HepG2 (cell line): Measurements from ENCODE around the gene SCNM1. TPM values are rescaled to one million over a fixed set of nuclear protein-coding genes. Genes with fewer than 3 reads are reported as not detected.

ENCODE experiments used
- ATAC-seq: fragments of 200-7000 bp; cut with Tn5 transposase; 3 replicates; pipeline ENCODE4 v1.9.1; 2020; ENCODE audit warnings: mild to moderate bottlenecking, moderate library complexity
- BruUV-seq: library from RNA; stranded (reverse); fragments of 400-500 nt; replicated peaks from 2 replicates; lab custom pipeline; 2021; lab: Mats Ljungman, UMichigan
- CTCF ChIA-PET: fragments of 300-600 bp; formaldehyde crosslinking; extraction: SDS; loops from one replicate; lab custom pipeline; 2021; ENCODE audit warnings: low total read pairs, inconsistent platforms, low intra/inter-chr PET ratio; lab: Yijun Ruan, JAX
- POLR2A ChIA-PET: fragments of 350-600 bp; sonication (Branson Sonifier 250); formaldehyde crosslinking; loops from one replicate; lab custom pipeline; 2020; ENCODE audit warnings: antibody characterized with exemption, inconsistent platforms; lab: Yijun Ruan, JAX
- DNase-seq: peaks from one replicate; pipeline ENCODE4 v3.0.0-alpha.2; 2015; ENCODE audit warnings: low spot score
- FAIRE-seq: peaks from 3 replicates; lab custom pipeline; 2011; peaks lifted over from hg19 to GRCh38; lab: Jason Lieb, UNC
- H2AFZ ChIP-seq: one replicate; pipeline ENCODE4 v1.6.1; 2011; ENCODE audit warnings: low read length, inconsistent platforms
- H3K27ac ChIP-seq: fragments of 300-600 bp; 3 replicates; pipeline ENCODE4 v1.8.0; 2011; ENCODE audit warnings: mixed run types, mild to moderate bottlenecking, mixed read lengths, low read length, inconsistent platforms; ENCODE audit not compliant: insufficient read depth; ENCODE audit errors: extremely low read length
- H3K27me3 ChIP-seq, 2 experiments: fragments of 200-600 bp in 1 of 2; 2 replicates in 1 of 2; 3 replicates in 1 of 2; pipeline versions ENCODE4 v1.6.0 to v1.8.0; 2011; ENCODE audit warnings: low read length in 2 of 2, mild to moderate bottlenecking in 2 of 2, moderate library complexity in 2 of 2, inconsistent platforms in 1 of 2; ENCODE audit not compliant: insufficient read depth in 2 of 2, control insufficient read depth in 1 of 2
- H3K36me3 ChIP-seq, 2 experiments: fragments of 200-600 bp in 1 of 2; replicated peaks in 1 of 2; 2 replicates in 1 of 2; 3 replicates in 1 of 2; pipeline versions ENCODE4 v1.5.1 to v1.8.0; 2011; ENCODE audit warnings: low read length in 2 of 2, inconsistent platforms in 1 of 2; ENCODE audit not compliant: insufficient read depth in 2 of 2, control insufficient read depth in 1 of 2
- H3K4me1 ChIP-seq: 2 replicates; pipeline ENCODE4 v1.5.1; 2012; ENCODE audit warnings: low read length, inconsistent platforms; ENCODE audit not compliant: insufficient read depth
- H3K4me2 ChIP-seq: 2 replicates; pipeline ENCODE4 v1.6.0; 2011; ENCODE audit warnings: low read depth, low read length, inconsistent platforms
- H3K4me3 ChIP-seq, 3 experiments: fragments of 200-600 bp in 1 of 3; sonication (generic), shearing (Covaris generic) in 1 of 3; replicated peaks in 1 of 3; 2 replicates each; pipeline ENCODE4 v1.5.1; 2011 to 2016; ENCODE audit warnings: low read length in 3 of 3, inconsistent platforms in 2 of 3, low read depth in 2 of 3, mild to moderate bottlenecking in 2 of 3, control low read depth in 1 of 3, mixed read lengths in 1 of 3; ENCODE audit not compliant: insufficient read depth in 1 of 3
- H3K79me2 ChIP-seq: one replicate; pipeline ENCODE4 v1.6.1; 2011; ENCODE audit warnings: low read length, inconsistent platforms; ENCODE audit not compliant: insufficient read depth
- H3K9ac ChIP-seq: 2 replicates; pipeline ENCODE4 v1.6.0; 2011; ENCODE audit warnings: mild to moderate bottlenecking, low read depth, low read length, inconsistent platforms; ENCODE audit not compliant: insufficient read depth
- H3K9me3 ChIP-seq: 2 replicates; pipeline ENCODE4 v1.5.1; 2012; ENCODE audit warnings: mild to moderate bottlenecking, low read length
- H4K20me1 ChIP-seq: 2 replicates; pipeline ENCODE4 v1.6.0; 2011; ENCODE audit warnings: inconsistent platforms, mild to moderate bottlenecking, low read length, moderate library complexity; ENCODE audit not compliant: insufficient read depth
- AKAP8 ChIP-seq: sonication (generic); formaldehyde crosslinking; IDR thresholded peaks from 2 replicates; pipeline ENCODE4 v1.5.1; 2020; ENCODE audit warnings: mild to moderate bottlenecking, missing genetic modification reagents
- BRD4 ChIP-seq: sonication (generic); formaldehyde crosslinking; IDR thresholded peaks from 2 replicates; pipeline ENCODE4 v1.4.0; 2020; ENCODE audit warnings: missing genetic modification reagents
- HMG20B ChIP-seq: conservative IDR thresholded peaks from 2 replicates; pipeline ENCODE4 v1.6.1; 2016; ENCODE audit warnings: missing genetic modification reagents, missing compliant biosample characterization
- HMGXB3 ChIP-seq: sonication (generic); formaldehyde crosslinking; IDR thresholded peaks from 2 replicates; pipeline ENCODE4 v1.4.0; 2020; ENCODE audit warnings: missing genetic modification reagents, borderline replicate concordance
- KDM4B ChIP-seq: sonication (generic); formaldehyde crosslinking; IDR thresholded peaks from 2 replicates; pipeline ENCODE4 v1.4.0; 2020; ENCODE audit warnings: missing genetic modification reagents
- MAFF ChIP-seq: IDR thresholded peaks from 2 replicates; pipeline ENCODE4 v1.6.1; 2011; ENCODE audit warnings: low read depth, low read length, improper control_type of control experiment
- MED8 ChIP-seq: sonication (generic); formaldehyde crosslinking; IDR thresholded peaks from 2 replicates; pipeline ENCODE4 v1.8.1; 2023; ENCODE audit warnings: mild to moderate bottlenecking, missing genetic modification reagents; ENCODE audit not compliant: insufficient replicate concordance
- MXI1 ChIP-seq: IDR thresholded peaks from 3 replicates; pipeline ENCODE4 v1.6.1; 2012; ENCODE audit warnings: low read depth, low read length, inconsistent platforms, borderline replicate concordance
- NR2F2 ChIP-seq: IDR thresholded peaks from 2 replicates; pipeline ENCODE4 v1.6.1; 2012; ENCODE audit warnings: low read depth, inconsistent platforms, borderline replicate concordance
- STAT5B ChIP-seq: sonication (generic); formaldehyde crosslinking; IDR thresholded peaks from 2 replicates; pipeline ENCODE4 v1.4.0; 2020; ENCODE audit warnings: missing genetic modification reagents
- TBP ChIP-seq: sonication (generic); formaldehyde crosslinking; IDR thresholded peaks from 2 replicates; pipeline ENCODE4 v1.5.0; 2020; ENCODE audit warnings: missing genetic modification reagents
- WIZ ChIP-seq: sonication (generic); formaldehyde crosslinking; IDR thresholded peaks from 2 replicates; pipeline ENCODE4 v1.5.1; 2020; ENCODE audit warnings: mild to moderate bottlenecking, missing genetic modification reagents
- ZBTB7B ChIP-seq: sonication (generic); formaldehyde crosslinking; IDR thresholded peaks from 2 replicates; pipeline ENCODE4 v1.4.0; 2020; ENCODE audit warnings: missing genetic modification reagents
- ZNF225 ChIP-seq: sonication (generic); formaldehyde crosslinking; IDR thresholded peaks from 2 replicates; pipeline ENCODE4 v1.4.0; 2020; ENCODE audit warnings: mild to moderate bottlenecking, missing genetic modification reagents
- ZNF510 ChIP-seq: sonication (generic); formaldehyde crosslinking; IDR thresholded peaks from 2 replicates; pipeline ENCODE4 v1.4.0; 2020; ENCODE audit warnings: low read depth, mild to moderate bottlenecking, missing genetic modification reagents
- ZNF543 ChIP-seq: sonication (generic); formaldehyde crosslinking; IDR thresholded peaks from 2 replicates; pipeline ENCODE4 v1.4.0; 2020; ENCODE audit warnings: mild to moderate bottlenecking, missing genetic modification reagents
- ZNF572 ChIP-seq: sonication (generic); formaldehyde crosslinking; IDR thresholded peaks from 2 replicates; pipeline ENCODE4 v1.5.1; 2020; ENCODE audit warnings: mild to moderate bottlenecking, missing genetic modification reagents
- ZNF670 ChIP-seq: sonication (generic); formaldehyde crosslinking; IDR thresholded peaks from 2 replicates; pipeline ENCODE4 v1.8.0; 2022; ENCODE audit warnings: mild to moderate bottlenecking, missing genetic modification reagents, borderline replicate concordance
- ZNF761 ChIP-seq: sonication (generic); formaldehyde crosslinking; conservative IDR thresholded peaks from 2 replicates; pipeline ENCODE4 v1.4.0; 2020; ENCODE audit warnings: mild to moderate bottlenecking, missing genetic modification reagents
- ZNF879 ChIP-seq: sonication (generic); formaldehyde crosslinking; IDR thresholded peaks from 2 replicates; pipeline ENCODE4 v1.8.1; 2023; ENCODE audit warnings: missing genetic modification reagents
- WGBS: methylation state at CpG from one replicate; pipeline ENCODE4 v1.1.6; 2017; ENCODE audit warnings: low lambda C conversion rate; 5-methylcytosine and 5-hydroxymethylcytosine counted together
- in situ Hi-C: cut with HindIII; loops from 2 replicates; pipeline ENCODE4 v1.10.0; 2017; ENCODE audit warnings: low pct_unique_long_range_greater_than_20kb; ENCODE audit not compliant: extremely low pct_ligation_motif_present
- intact Hi-C: fragments of 100-400 bp; cut with micrococcal nuclease; formaldehyde crosslinking; loops from one replicate; pipeline ENCODE4 v1.10.0; 2022; ENCODE audit not compliant: unreplicated experiment
- polyA plus RNA-seq, 8 experiments: library from polyadenylated mRNA; depleted of rRNA in 3 of 8; stranded (reverse) in 7 of 8; unstranded in 1 of 8; fragments of >200 nt; fragmentation: Illumina TruSeq in 4 of 8; extraction: Trizol in 4 of 8; gene quantifications; 2 replicates each; pipeline versions ENCODE4 v1.2.1 to v1.2.3, GENCODE V29; 2011 to 2016; ENCODE audit warnings: low read depth in 4 of 8, missing spikeins in 1 of 8, mixed read lengths in 1 of 8; ENCODE audit not compliant: insufficient read depth in 1 of 8
- total RNA-seq, 5 experiments: library from RNA; depleted of rRNA; stranded (reverse); fragments of >200 nt; fragmentation: Illumina TruSeq; extraction: Trizol; gene quantifications; 2 replicates each; pipeline ENCODE4 v1.2.3, GENCODE V29; 2016; ENCODE audit warnings: low read depth in 1 of 5

Gene SCNM1
- total and polyA plus RNA-seq, 2 of the 13 experiments (the other 11 are each of a cell fraction or from before 2014, with no cell fraction given) = 16.3 to 31.5 TPM

- H3K4me2 ChIP-seq = no peak overlapping the region
- POLR2A ChIA-PET = no interaction called here
- no peak for TF ChIP-seq MED8 (CRISPR knock-in tag)
- no peak for TF ChIP-seq TBP
- no peak for TF ChIP-seq MAFF
- no peak for TF ChIP-seq ZNF572 (CRISPR knock-in tag)
- TF ChIP-seq ZNF543 (CRISPR knock-in tag) = no peak
- no peak for TF ChIP-seq ZNF510 (CRISPR knock-in tag)
- TF ChIP-seq AKAP8 (CRISPR knock-in tag) = no peak
- TF ChIP-seq ZNF761 = no peak
- TF ChIP-seq HMGXB3 (CRISPR knock-in tag) = no peak
- TF ChIP-seq NR2F2 = no peak
- no peak for TF ChIP-seq ZNF879 (CRISPR knock-in tag)
- no peak for TF ChIP-seq HMG20B (CRISPR knock-in tag)
- TF ChIP-seq BRD4 (CRISPR knock-in tag) = no peak
- no peak for TF ChIP-seq ZNF225 (CRISPR knock-in tag)
- TF ChIP-seq STAT5B (CRISPR knock-in tag) = no peak
- TF ChIP-seq KDM4B (CRISPR knock-in tag) = no peak
- TF ChIP-seq ZBTB7B (CRISPR knock-in tag) = no peak
- no peak for TF ChIP-seq ZNF670 (CRISPR knock-in tag)
- no peak for TF ChIP-seq WIZ (CRISPR knock-in tag)
- TF ChIP-seq MXI1 = no peak
These were observed 22.0 kb upstream of the SCNM1 start for GRCh38 chr1:151143986-151144385.

More at GRCh38 chr1:151143986-151144385, 22.0 kb upstream of the SCNM1 start:
- in situ Hi-C loops = no loop called here
- ATAC-seq (no peak), FAIRE-seq (no peak), DNase-seq (no peak)
- no TSS peak for BruUV-seq
- no peaks in the 10 kb centered on the region for H3K36me3 ChIP-seq
- H3K4me1 ChIP-seq = peaks cover 33% of the 10 kb centered on the region
- CTCF ChIA-PET = no interaction called here
- H3K9ac ChIP-seq = no peak overlapping the region
- WGBS = 69% methylated on average over 5 of the region's 5 CpGs
- no peaks in the 10 kb centered on the region for H3K79me2 ChIP-seq
- no peak overlapping the region for H3K4me3 ChIP-seq
- H4K20me1 ChIP-seq = no peaks in the 10 kb centered on the region
- no peak overlapping the region for H2AFZ ChIP-seq
- intact Hi-C loops = no loop called here
- no peak overlapping the region for H3K27ac ChIP-seq
- no peaks in the 10 kb centered on the region for H3K9me3 ChIP-seq
- no peaks in the 10 kb centered on the region for H3K27me3 ChIP-seq
